ENCODE results near the gene FYN.

Gene FYN

GRCh38 chr6:111775145-111775922 is 97.9 kb downstream of the FYN start:
- no peaks in the 10 kb centered on the region for H3K9me3 ChIP-seq (ENCODE audit: control insufficient read depth, insufficient read depth, low read depth, low read length)
- no peaks in the 10 kb centered on the region for H3K27me3 ChIP-seq (ENCODE audit: control insufficient read depth, insufficient read depth, low read length)
- H3K36me3 ChIP-seq (ENCODE audit: control insufficient read depth, insufficient read depth, low read length): no peaks in the 10 kb centered on the region
- no peak overlapping the region for H3K27ac ChIP-seq (ENCODE audit: low read depth, low read length)
- no peak overlapping the region for H3K9ac ChIP-seq (ENCODE audit: low read length)
- peaks cover 30% of the 10 kb centered on the region for H3K4me1 ChIP-seq (ENCODE audit: control insufficient read depth, insufficient read depth, low read length)
- H3K4me3 ChIP-seq (ENCODE audit: low read depth, low read length): no peak overlapping the region

GRCh38 chr6:111774346-111774703 is 98.9 kb downstream of the FYN start:
- no peaks in the 10 kb centered on the region for H3K9me3 ChIP-seq (ENCODE audit: control insufficient read depth, insufficient read depth, low read depth, low read length)
- peaks cover 30% of the 10 kb centered on the region for H3K4me1 ChIP-seq (ENCODE audit: control insufficient read depth, insufficient read depth, low read length)
- H3K27me3 ChIP-seq (ENCODE audit: control insufficient read depth, insufficient read depth, low read length): no peaks in the 10 kb centered on the region
- no peaks in the 10 kb centered on the region for H3K36me3 ChIP-seq (ENCODE audit: control insufficient read depth, insufficient read depth, low read length)
- no peak overlapping the region for H3K27ac ChIP-seq (ENCODE audit: low read depth, low read length)
- no peak overlapping the region for H3K9ac ChIP-seq (ENCODE audit: low read length)
- H3K4me3 ChIP-seq (ENCODE audit: low read depth, low read length): no peak overlapping the region

GRCh38 chr6:111773501-111774345 is 99.5 kb downstream of the FYN start:
- peaks cover 33% of the 10 kb centered on the region for H3K4me1 ChIP-seq (ENCODE audit: control insufficient read depth, insufficient read depth, low read length)
- H3K9ac ChIP-seq (ENCODE audit: low read length): no peak overlapping the region
- H3K36me3 ChIP-seq (ENCODE audit: control insufficient read depth, insufficient read depth, low read length): no peaks in the 10 kb centered on the region
- H3K27me3 ChIP-seq (ENCODE audit: control insufficient read depth, insufficient read depth, low read length): no peaks in the 10 kb centered on the region
- no peaks in the 10 kb centered on the region for H3K9me3 ChIP-seq (ENCODE audit: control insufficient read depth, insufficient read depth, low read depth, low read length)
- no peak overlapping the region for H3K27ac ChIP-seq (ENCODE audit: low read depth, low read length)
- no peak overlapping the region for H3K4me3 ChIP-seq (ENCODE audit: low read depth, low read length)

- Histone ChIP-seq H3K27me3 (ENCODE audit: control insufficient read depth, insufficient read depth, low read length) (no peaks in the 10 kb centered on the region), H3K9me3 (ENCODE audit: control insufficient read depth, insufficient read depth, low read depth, low read length) (no peaks in the 10 kb centered on the region), H3K36me3 (ENCODE audit: control insufficient read depth, insufficient read depth, low read length) (no peaks in the 10 kb centered on the region), H3K4me3 (ENCODE audit: low read depth, low read length) (no peak overlapping the region), H3K4me1 (ENCODE audit: control insufficient read depth, insufficient read depth, low read length) (peaks cover 30% of the 10 kb centered on the region), H3K27ac (ENCODE audit: low read depth, low read length) (no peak overlapping the region), H3K9ac (ENCODE audit: low read length) (no peak overlapping the region)
Measured at GRCh38 chr6:111772381-111772780, 100.9 kb downstream of the FYN start.

GRCh38 chr6:111771629-111772028 is 101.6 kb downstream of the FYN start:
- Histone ChIP-seq H3K27ac (ENCODE audit: low read depth, low read length) (no peak overlapping the region), H3K9me3 (ENCODE audit: control insufficient read depth, insufficient read depth, low read depth, low read length) (no peaks in the 10 kb centered on the region), H3K9ac (ENCODE audit: low read length) (no peak overlapping the region), H3K4me1 (ENCODE audit: control insufficient read depth, insufficient read depth, low read length) (peaks cover 30% of the 10 kb centered on the region), H3K4me3 (ENCODE audit: low read depth, low read length) (no peak overlapping the region), H3K27me3 (ENCODE audit: control insufficient read depth, insufficient read depth, low read length) (no peaks in the 10 kb centered on the region), H3K36me3 (ENCODE audit: control insufficient read depth, insufficient read depth, low read length) (no peaks in the 10 kb centered on the region)

GRCh38 chr6:111771094-111771432 is 102.2 kb downstream of the FYN start:
- no peak overlapping the region for H3K4me3 ChIP-seq (ENCODE audit: low read depth, low read length)
- H3K36me3 ChIP-seq (ENCODE audit: control insufficient read depth, insufficient read depth, low read length): no peaks in the 10 kb centered on the region
- peaks cover 27% of the 10 kb centered on the region for H3K4me1 ChIP-seq (ENCODE audit: control insufficient read depth, insufficient read depth, low read length)
- H3K9ac ChIP-seq (ENCODE audit: low read length): no peak overlapping the region
- H3K9me3 ChIP-seq (ENCODE audit: control insufficient read depth, insufficient read depth, low read depth, low read length): no peaks in the 10 kb centered on the region
- H3K27me3 ChIP-seq (ENCODE audit: control insufficient read depth, insufficient read depth, low read length): no peaks in the 10 kb centered on the region
- no peak overlapping the region for H3K27ac ChIP-seq (ENCODE audit: low read depth, low read length)

- no peaks in the 10 kb centered on the region for H3K9me3 ChIP-seq (ENCODE audit: control insufficient read depth, insufficient read depth, low read depth, low read length)
- H3K9ac ChIP-seq (ENCODE audit: low read length): no peak overlapping the region
- no peaks in the 10 kb centered on the region for H3K27me3 ChIP-seq (ENCODE audit: control insufficient read depth, insufficient read depth, low read length)
- H3K4me1 ChIP-seq (ENCODE audit: control insufficient read depth, insufficient read depth, low read length): peaks cover 22% of the 10 kb centered on the region
- no peaks in the 10 kb centered on the region for H3K36me3 ChIP-seq (ENCODE audit: control insufficient read depth, insufficient read depth, low read length)
- H3K27ac ChIP-seq (ENCODE audit: low read depth, low read length): no peak overlapping the region
- no peak overlapping the region for H3K4me3 ChIP-seq (ENCODE audit: low read depth, low read length)
Measured at GRCh38 chr6:111770263-111771093, 102.8 kb downstream of the FYN start.

GRCh38 chr6:111769365-111770152 is 103.7 kb downstream of the FYN start:
- H3K27ac ChIP-seq (ENCODE audit: low read depth, low read length): no peak overlapping the region

GRCh38 chr6:111768431-111768770 is 104.9 kb downstream of the FYN start:
- no peak overlapping the region for H3K9ac ChIP-seq (ENCODE audit: low read length)
- H3K4me1 ChIP-seq (ENCODE audit: control insufficient read depth, insufficient read depth, low read length): peaks cover 33% of the 10 kb centered on the region
- H3K36me3 ChIP-seq (ENCODE audit: control insufficient read depth, insufficient read depth, low read length): no peaks in the 10 kb centered on the region
- H3K27me3 ChIP-seq (ENCODE audit: control insufficient read depth, insufficient read depth, low read length): no peaks in the 10 kb centered on the region
- H3K4me3 ChIP-seq (ENCODE audit: low read depth, low read length): no peak overlapping the region
- H3K27ac ChIP-seq (ENCODE audit: low read depth, low read length): no peak overlapping the region
- H3K9me3 ChIP-seq (ENCODE audit: control insufficient read depth, insufficient read depth, low read depth, low read length): no peaks in the 10 kb centered on the region

More at GRCh38 chr6:111769365-111770152, 103.7 kb downstream of the FYN start:
- peaks cover 30% of the 10 kb centered on the region for H3K4me1 ChIP-seq (ENCODE audit: control insufficient read depth, insufficient read depth, low read length)
- no peaks in the 10 kb centered on the region for H3K9me3 ChIP-seq (ENCODE audit: control insufficient read depth, insufficient read depth, low read depth, low read length)
- H3K9ac ChIP-seq (ENCODE audit: low read length): no peak overlapping the region
- no peak overlapping the region for H3K4me3 ChIP-seq (ENCODE audit: low read depth, low read length)
- no peaks in the 10 kb centered on the region for H3K27me3 ChIP-seq (ENCODE audit: control insufficient read depth, insufficient read depth, low read length)
- no peaks in the 10 kb centered on the region for H3K36me3 ChIP-seq (ENCODE audit: control insufficient read depth, insufficient read depth, low read length)

GRCh38 chr6:111767752-111768430 is 105.4 kb downstream of the FYN start:
- H3K4me3 ChIP-seq (ENCODE audit: low read depth, low read length): no peak overlapping the region
- no peaks in the 10 kb centered on the region for H3K27me3 ChIP-seq (ENCODE audit: control insufficient read depth, insufficient read depth, low read length)
- no peaks in the 10 kb centered on the region for H3K9me3 ChIP-seq (ENCODE audit: control insufficient read depth, insufficient read depth, low read depth, low read length)
- H3K9ac ChIP-seq (ENCODE audit: low read length): no peak overlapping the region
- no peak overlapping the region for H3K27ac ChIP-seq (ENCODE audit: low read depth, low read length)
- H3K36me3 ChIP-seq (ENCODE audit: control insufficient read depth, insufficient read depth, low read length): no peaks in the 10 kb centered on the region
- peaks cover 33% of the 10 kb centered on the region for H3K4me1 ChIP-seq (ENCODE audit: control insufficient read depth, insufficient read depth, low read length)
